HG03342 (cell line): ENCODE measurements around the gene CENPVL1.
A peak's percentile ranks its signal among the peaks of the same experiment; 100 is the strongest.
"Not testable (repeated sequence)": the region's sequence is repeated elsewhere in the genome, so short reads cannot be mapped to it uniquely, and the experiment has no call there.

ENCODE experiments used
- ATAC-seq: cut with Tn5 transposase; IDR thresholded peaks from one replicate; pipeline ENCODE4 v1.9.1; 2021; ENCODE audit warnings: mild to moderate bottlenecking, moderate library complexity; ENCODE audit not compliant: unreplicated experiment

CENPVL1 gene

DNA sequence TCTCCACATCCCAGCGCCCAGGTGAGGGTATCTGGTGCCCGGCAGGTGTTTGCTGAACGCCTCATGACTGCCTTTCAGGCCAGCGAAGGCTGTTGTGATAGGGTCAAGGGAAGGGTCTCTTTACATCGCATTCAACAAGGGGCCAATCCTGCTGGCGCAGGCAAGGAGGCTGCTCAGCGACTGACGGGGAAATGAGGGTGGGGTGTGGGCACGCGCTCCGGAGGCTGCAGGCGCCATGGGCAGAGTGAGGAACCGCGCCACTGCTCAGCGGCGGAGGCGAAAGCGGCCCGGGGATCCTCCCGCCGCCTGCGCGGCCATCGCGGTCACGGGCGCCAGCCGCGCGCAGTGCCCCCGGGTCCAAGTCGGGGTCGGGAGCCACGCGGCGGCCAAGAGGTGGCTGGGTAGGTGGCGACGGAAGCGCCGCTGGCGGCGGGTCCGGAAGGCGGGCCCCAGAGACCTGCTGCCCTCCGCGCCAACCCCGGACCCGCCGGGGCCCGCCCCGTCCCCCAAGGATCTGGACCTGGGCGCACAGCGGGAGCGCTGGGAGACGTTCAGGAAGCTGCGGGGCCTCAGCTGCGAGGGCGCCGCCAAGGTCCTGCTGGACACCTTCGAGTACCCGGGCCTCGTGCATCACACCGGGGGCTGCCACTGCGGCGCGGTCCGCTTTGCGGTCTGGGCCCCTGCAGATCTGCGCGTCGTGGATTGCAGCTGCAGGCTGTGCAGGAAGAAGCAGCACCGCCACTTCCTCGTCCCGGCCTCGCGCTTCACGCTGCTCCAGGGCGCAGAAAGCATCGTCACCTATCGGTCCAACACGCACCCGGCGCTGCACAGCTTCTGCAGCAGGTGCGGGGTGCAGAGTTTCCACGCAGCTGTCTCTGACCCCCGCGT lies at the start of gene CENPVL1:
Gene CENPVL1, plus strand, starts transcription at position 236 of the 888 bp plus-strand sequence. Its CDS starts 0 bp downstream, at position 236.
- ATAC-seq, result not testable (repeated sequence)

DNA sequence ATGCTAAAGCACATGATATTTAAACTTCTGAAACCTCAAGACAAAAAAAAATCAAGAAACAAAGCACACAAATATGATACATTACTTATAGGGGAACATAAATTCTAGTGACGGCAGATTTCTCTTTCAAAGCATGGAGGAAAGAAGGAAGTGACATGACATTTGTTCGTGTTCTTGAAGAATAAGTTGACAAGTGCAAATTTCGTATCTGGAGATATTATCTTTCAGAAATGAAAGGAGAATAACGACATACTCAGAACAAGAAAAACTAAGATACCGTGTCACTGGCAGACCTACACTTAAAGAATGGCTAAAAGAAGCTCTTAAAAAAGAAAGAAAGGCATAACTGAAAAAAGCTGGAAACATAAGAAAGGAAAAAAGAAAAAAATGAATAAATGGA lies 44.3 kb upstream of the CENPVL1 start:
- no peak for ATAC-seq

GRCh38 chrX:51679689-51680433 lies 30.5 kb upstream of the CENPVL1 start:
- not testable (repeated sequence) for ATAC-seq

DNA sequence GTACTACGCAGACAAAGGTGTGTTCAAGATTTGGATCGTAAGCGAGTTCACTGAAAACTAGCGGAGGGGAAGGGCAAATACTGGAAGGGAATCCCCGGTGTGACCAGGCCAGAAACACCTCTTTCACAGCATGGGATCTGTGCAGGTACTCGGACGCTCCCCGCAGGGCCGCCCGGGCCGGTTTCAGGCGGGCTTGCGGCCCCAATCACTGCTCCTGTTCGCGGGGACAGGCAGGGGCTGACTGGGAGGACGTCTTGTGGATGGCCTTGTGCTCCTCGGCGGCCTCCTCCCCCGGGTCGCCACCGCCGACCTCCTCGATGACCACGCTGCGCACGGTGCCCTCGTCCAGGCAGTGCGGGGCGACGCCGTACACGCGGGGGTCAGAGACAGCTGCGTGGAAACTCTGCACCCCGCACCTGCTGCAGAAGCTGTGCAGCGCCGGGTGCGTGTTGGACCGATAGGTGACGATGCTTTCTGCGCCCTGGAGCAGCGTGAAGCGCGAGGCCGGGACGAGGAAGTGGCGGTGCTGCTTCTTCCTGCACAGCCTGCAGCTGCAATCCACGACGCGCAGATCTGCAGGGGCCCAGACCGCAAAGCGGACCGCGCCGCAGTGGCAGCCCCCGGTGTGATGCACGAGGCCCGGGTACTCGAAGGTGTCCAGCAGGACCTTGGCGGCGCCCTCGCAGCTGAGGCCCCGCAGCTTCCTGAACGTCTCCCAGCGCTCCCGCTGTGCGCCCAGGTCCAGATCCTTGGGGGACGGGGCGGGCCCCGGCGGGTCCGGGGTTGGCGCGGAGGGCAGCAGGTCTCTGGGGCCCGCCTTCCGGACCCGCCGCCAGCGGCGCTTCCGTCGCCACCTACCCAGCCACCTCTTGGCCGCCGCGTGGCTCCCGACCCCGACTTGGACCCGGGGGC lies 28.2 kb upstream of the CENPVL1 start:
- ATAC-seq, result not testable (repeated sequence)

DNA sequence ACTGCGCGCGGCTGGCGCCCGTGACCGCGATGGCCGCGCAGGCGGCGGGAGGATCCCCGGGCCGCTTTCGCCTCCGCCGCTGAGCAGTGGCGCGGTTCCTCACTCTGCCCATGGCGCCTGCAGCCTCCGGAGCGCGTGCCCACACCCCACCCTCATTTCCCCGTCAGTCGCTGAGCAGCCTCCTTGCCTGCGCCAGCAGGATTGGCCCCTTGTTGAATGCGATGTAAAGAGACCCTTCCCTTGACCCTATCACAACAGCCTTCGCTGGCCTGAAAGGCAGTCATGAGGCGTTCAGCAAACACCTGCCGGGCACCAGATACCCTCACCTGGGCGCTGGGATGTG lies 27.6 kb upstream of the CENPVL1 start, which contains the start of gene CENPVL2:
Gene CENPVL2, minus strand, starts transcription at position 112 of the 343 bp plus-strand sequence. Its CDS starts 0 bp downstream, at position 112.
- not testable (repeated sequence) for ATAC-seq

GRCh38 chrX:51694254-51694653 lies 16.1 kb upstream of the CENPVL1 start:
- ATAC-seq, result no peak

GRCh38 chrX:51697397-51697796 lies 12.9 kb upstream of the CENPVL1 start:
- ATAC-seq, result no peak

GRCh38 chrX:51712943-51713647 lies 2.8 kb downstream of the CENPVL1 start:
- not testable (repeated sequence) for ATAC-seq

GRCh38 chrX:51728202-51728601 lies 17.9 kb downstream of the CENPVL1 start:
- ATAC-seq, result no peak

DNA sequence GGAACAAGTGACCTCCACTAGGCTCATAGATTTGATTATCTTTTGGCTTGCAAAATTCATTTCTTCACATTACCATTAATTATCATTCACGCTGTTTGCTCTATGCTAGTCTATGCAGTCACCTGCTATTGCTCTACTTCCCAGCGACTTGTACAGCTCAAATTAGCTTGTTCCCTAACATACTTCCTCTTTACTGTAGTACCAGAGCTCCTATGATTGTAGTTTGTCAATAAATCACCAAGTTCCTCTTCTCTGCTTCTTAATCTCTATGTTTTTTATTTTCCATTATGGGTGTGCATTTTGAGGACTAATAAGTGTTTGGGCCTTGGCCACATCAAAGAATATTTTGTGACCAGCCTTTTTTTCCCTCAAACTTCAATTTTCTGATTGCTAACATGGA lies 26.8 kb downstream of the CENPVL1 start:
- no peak for ATAC-seq

- ATAC-seq, result no peak
Measured at GRCh38 chrX:51742586-51742985, 32.3 kb downstream of the CENPVL1 start.

- ATAC-seq, result peak; percentile 92
Measured at GRCh38 chrX:51743179-51743957, 33.1 kb downstream of the CENPVL1 start, which contains the start of gene GSPT2. TSS of gene GSPT2 (plus strand) at chrX:51743442. CDS start at chrX:51743627, 185 bp downstream.

DNA sequence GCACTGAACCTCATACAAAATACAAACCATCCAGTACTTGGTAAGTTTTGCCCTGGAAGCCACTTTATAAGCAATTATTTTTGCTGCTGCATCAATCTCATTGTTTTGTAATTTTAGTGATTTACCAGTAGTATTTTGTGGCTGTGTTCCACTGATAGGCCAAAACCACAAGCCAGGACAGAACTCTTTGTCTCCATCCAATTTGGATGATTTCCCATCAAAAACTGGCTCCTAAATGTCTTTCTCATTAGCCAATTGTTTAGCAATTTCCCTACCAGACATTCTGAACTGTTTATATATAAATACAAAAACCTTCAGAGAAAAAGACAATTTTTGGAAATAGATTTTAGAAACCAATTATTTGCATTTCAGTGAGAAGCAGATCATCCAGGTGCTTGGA lies 37.4 kb downstream of the CENPVL1 start:
- ATAC-seq, result no peak

GRCh38 chrX:51759055-51759839 lies 48.9 kb downstream of the CENPVL1 start:
- ATAC-seq, result no peak

GRCh38 chrX:51760657-51761056 lies 50.3 kb downstream of the CENPVL1 start:
- no peak for ATAC-seq
